ENCODE results near the gene FXYD6. TPM values are rescaled to one million over a fixed set of nuclear protein-coding genes. Genes with fewer than 3 reads are reported as not detected.
"Not testable (repeated sequence)": the region's sequence is repeated elsewhere in the genome, so short reads cannot be mapped to it uniquely, and the experiment has no call there.

Gene FXYD6
- total RNA-seq, 1 donor from 2014 or later: 141 TPM

DNA sequence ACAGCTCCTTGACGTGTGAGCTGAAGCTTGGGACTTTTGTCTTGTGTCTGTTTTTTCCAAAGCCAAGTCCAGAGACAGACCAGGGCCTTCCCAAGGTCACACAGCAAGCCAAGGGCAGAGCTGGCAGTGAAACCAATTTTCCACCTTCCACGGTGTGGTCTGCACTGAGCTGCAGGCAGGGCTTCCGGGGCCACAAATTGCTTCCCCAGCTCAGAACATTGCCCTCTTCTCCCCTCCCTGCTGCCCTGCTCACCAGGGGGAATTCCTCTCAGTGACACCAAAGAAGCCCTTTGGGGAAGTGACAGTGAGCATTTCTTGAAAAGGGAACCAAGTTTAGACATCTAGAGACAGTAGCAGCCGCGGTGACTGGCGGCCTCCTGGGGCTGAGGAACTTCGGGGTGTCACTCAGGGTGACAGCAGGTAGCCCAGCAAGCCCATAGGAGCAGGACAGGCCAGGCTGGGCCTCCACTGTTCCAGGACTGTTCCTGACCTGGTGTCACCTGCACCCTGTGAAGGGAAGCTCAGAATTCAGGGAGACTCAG lies 61.1 kb downstream of the FXYD6 start:
- DNase-seq (ENCODE audit: low spot score): no peak
- intact Hi-C loops (cut with DNase I): loop anchor here (5.0 kb wide), 1 partner anchor 373 kb away; no protein-coding TSS in a partner anchor
- peak; percentile 47 for ATAC-seq

DNA sequence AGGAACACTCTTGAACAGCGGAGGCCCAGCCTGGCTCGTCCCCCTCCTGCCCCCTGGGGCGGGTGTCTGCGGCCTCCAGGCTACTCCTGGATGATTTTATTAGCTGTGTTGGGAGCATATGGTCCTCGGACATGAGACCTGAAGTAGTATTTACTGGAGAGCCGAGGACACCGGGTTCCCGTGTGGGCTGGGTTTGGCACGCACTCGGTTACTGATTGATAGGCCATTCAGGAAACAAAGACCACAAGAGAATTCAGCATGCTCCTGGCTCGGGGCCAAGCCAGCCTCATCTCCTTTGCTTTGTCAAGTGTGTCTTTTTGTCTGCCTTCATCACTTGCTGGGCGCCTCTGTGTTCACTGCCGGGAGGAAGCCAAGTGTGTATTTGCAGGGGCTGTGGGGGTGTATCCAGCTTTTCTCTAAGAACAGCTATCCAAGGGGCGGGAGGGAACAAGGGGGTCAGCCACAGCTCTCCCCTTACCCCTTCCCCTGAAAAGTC lies 61.6 kb downstream of the FXYD6 start:
- DNase-seq (ENCODE audit: low spot score): peak; percentile 76
- intact Hi-C loops (cut with DNase I): loop anchor here (5.0 kb wide), 1 partner anchor 373 kb away; no protein-coding TSS in a partner anchor
- ATAC-seq: no peak

DNA sequence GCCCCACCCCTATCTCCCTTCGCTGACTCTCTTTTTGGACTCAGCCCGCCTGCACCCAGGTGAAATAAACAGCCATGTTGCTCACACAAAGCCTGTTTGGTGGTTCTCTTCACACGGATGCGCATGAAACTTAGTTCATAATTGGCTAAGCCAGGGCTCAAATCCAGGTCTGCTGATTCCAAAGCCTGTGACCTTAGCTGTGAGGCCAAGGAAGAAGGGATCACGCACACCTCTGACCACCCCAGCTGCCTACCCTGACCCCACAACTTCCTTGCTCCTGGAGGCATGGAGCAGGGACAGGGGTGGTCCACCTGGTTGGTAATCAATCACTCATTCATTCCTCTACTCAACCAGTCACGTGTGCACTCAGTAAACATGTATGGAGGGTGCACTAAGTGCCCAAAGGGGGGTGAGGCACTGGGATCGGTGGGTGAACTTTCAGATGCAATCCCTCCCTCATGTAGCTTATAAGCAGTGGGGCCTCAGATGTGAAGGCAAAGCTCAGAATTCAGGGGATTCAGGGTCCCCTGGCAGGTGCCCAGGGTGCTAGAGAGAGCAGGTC lies 62.2 kb downstream of the FXYD6 start:
- no peak for ATAC-seq
- intact Hi-C loops (cut with DNase I): no loop called here
- no peak for DNase-seq (ENCODE audit: low spot score)

DNA sequence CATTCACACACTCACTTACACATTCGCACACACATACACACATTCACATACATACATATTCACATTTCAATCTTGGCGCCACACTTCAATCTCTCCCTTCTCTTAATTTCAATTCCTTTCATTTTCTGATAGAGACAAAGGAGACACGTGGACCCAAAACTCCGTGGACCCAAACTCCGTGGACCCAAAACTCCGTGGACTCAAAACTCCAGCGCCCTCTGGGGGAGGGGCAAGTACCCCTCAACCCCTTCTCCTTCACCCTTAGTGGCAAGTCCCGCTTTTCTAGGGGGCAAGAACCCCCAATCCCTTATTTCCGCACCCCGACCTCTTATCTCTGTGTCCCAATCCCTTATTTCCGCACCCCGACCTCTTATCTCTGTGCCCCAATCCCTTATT lies 66.4 kb downstream of the FXYD6 start:
- intact Hi-C loops (cut with DNase I); DNase-seq (ENCODE audit: low spot score); ATAC-seq: not testable (repeated sequence)

DNA sequence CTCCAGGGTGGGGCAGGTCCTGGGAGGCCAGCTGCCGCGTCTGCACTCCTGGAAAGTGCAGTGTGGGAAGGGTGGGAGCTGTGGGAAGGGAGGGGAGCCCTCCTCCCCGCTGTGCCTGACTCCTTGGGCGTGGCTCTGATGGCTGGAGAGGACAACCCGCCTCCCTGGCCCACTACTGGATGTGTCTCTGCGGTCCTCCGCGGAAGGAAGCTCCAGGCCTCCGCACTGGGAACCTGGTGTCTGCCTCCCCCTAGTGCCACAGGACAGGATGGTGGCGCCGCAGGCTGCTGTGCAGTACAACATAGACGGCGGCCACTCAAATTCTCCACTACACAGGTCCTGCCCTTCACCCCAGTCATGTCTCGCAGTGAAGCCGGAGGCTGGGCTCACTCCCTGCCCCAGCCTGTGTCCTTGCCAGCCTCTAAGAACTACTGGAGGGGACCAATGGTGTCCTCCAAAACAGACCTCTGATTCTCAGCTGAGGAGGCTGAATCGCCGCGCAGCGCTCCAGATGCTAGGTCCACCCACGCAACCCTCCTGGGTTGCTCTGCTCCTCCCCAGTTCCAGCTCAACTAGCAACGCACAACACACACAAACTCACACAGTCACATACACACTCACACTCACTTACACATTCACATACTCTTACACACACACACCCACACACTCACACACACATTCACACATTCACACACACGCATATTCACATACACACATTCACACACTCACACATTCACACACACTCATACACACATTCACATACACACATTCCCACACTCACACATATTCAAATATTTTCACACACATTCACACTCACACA lies 67.0 kb downstream of the FXYD6 start:
- intact Hi-C loops (cut with DNase I): no loop called here
- DNase-seq (ENCODE audit: low spot score) (peak; percentile 79), ATAC-seq (peak; percentile 96)

DNA sequence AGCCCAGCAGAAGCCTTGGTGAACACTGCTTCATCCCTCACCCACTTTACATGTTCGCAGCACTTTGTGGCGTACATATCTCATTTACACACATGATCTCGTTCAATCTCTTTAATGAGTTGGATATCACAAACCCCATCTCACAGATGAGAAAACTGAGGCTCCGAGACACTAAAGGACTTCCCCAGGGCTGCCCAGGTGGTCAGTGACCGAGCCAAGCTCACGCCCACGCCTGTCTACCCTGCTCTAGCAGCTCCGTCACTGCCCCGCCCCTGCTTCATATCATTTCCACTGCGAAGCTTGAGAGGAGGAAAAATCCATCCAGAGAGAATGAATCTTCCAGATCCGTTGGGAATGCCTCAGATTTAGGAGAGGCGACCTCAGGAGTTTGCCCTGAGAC lies 67.7 kb downstream of the FXYD6 start:
- intact Hi-C loops (cut with DNase I): no loop called here
- ATAC-seq: peak; percentile 66
- DNase-seq (ENCODE audit: low spot score): no peak

DNA sequence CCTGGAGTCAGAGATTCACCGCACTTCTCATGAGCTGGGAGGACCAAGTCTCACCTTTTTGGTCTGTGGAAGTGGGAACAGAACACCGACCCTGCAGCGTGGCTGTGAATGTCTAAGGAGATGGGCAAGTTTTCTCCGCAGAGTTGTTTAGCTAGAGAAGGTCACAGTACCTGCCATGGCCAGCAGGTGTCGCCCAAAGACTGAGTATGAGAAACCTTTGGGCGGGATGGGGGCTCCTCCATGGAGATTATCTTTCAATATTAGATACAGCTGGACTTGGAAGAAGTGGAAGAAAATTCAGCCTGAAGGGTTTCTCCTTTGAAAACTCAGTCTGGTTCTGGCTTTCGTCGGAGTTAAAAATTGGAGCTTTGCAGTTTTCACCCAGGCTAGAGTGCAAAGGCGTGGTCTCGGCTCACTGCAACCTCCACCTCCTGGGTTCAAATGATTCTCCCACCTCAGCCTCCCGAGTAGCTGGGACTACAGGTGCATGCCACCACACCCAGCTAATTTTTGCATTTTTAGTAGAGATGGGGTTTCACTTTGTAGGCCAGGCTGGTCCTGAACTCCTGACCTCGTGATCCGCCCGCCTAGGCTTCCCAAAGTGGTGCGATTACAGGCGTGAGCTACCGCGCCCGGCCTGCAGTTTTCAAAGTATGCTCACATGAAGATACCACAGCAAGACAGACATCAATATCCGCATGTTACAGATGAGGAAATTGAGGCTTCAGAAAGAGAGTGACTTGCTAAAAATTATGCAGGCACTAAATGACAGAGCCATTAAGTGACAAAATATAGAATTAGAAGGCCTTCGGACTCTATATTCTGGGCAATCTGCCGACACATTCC lies 68.8 kb downstream of the FXYD6 start:
- intact Hi-C loops (cut with DNase I): no loop called here
- DNase-seq (ENCODE audit: low spot score): peak; percentile 90
- peak; percentile 56 for ATAC-seq

DNA sequence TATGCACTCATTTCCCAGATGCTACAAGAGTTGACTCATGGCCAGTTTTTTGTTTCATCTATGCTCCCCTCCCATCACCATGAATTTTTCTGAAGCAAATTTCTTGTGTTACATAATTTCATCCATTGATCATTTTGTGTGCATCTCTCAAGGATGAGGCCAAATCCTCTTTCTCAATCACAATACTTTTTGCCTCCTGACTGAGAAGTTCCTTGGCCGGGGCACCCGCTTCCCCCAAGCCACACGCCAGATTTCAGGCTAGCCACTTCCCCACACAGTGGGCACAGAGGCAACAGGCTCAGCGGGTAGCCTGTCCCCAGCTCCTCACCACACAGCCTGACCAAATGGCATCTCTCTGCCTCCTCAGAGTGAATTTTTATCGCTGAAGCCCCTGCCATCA lies 69.6 kb downstream of the FXYD6 start:
- ATAC-seq: no peak
- DNase-seq (ENCODE audit: low spot score): no peak
- intact Hi-C loops (cut with DNase I): no loop called here

DNA sequence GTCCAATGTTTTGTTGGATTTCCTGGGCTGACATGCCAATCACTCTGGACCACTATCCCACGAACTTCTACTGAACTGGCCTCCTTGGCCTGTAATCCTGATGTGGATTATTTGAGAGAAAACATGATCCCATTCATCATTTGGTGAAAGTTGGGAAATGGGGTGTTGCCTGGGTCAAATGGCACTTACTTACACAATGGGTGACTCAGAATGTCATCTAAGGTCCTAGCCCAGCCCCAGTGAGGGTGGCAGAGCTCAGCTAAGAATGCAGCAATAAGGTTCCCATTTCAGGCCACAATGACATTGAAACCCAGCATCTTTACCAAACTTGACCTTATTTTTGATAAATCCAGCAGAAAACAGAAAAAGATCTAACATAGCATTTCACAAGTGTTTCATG lies 71.4 kb downstream of the FXYD6 start:
- no peak for DNase-seq (ENCODE audit: low spot score)
- no peak for ATAC-seq
- intact Hi-C loops (cut with DNase I): no loop called here

DNA sequence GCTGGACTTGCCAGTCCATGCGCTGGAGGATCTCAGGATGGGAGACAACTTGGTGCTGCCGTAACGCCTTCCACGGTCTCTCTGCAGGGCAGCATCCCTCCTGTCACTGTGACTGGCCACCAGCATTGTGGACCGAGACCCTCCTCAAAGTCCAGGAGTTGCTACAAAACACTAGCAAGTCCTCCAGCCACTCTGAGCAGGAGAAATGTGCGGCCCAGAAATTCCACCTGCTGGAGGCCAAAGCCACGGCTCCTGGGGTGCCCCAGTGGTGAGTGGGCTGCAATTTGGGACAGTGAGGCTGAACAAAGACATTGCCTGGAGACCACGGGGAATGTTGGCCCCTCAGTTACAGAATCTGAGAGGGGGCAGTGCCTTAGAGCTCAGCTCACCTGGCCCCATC lies 72.6 kb downstream of the FXYD6 start:
- ATAC-seq (no peak), DNase-seq (ENCODE audit: low spot score) (no peak)
- intact Hi-C loops (cut with DNase I): no loop called here

DNA sequence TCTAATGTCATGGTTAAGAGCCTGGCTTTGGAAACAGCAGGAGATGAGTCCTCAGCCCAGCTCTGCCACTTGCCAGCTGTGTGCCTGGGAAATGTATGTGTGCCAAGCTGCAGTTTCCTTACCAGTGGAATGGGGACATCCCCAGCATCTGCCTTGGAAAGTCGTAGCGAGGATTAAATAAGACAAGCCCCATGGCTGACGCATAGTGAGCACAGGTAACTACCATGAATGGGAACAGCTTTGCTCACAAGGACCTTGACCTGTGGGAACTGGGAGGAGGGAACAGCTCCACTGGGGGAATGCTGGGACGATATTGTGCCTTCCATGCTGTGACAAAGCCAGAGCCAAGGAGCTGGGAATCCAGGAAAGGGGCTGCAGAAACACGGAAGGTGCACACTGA lies 76.8 kb downstream of the FXYD6 start:
- intact Hi-C loops (cut with DNase I): no loop called here
- DNase-seq (ENCODE audit: low spot score): no peak

DNA sequence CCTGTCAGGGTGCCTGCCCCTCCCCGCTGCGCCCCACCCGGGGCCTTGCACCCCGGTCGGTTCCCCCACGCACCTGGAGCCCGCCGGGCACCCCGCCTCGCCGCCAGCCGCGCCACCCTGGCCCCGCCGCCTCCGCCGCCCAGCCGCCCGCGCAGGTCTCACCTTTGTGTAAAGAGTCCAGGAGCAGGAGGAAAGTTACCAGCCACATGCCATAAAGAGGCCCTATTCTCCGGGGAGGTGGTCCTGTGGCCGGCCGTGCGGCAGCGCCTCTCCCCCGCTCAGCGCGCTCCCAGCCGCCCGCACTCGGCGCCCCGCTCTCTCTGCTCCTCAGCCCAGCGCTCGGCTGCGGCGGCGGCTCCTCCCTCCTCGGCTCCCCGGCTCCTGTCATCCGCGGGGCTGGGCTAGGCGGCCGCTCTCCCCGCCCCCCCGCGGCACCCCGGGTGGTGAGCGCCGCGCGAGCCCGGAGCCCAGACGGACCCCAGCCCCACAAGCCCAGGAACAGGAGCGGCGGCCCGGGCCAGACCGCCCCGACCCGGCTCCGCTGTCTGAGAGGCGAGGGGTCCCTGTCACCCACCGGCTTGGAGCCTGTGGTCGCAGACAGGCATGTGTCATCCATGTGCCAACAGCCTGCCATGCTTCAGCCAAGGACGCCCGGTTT lies 79.5 kb downstream of the FXYD6 start, which contains the start of gene DSCAML1:
Gene DSCAML1, minus strand, starts transcription at position 345 of the 658 bp plus-strand sequence. Its CDS starts 137 bp downstream, at position 208.
- intact Hi-C loops (cut with DNase I): no loop called here
- ATAC-seq: no peak
- DNase-seq (ENCODE audit: low spot score): no peak

More for the DNA sequence above, 76.8 kb downstream of the FXYD6 start:
- ATAC-seq: no peak

DNA sequence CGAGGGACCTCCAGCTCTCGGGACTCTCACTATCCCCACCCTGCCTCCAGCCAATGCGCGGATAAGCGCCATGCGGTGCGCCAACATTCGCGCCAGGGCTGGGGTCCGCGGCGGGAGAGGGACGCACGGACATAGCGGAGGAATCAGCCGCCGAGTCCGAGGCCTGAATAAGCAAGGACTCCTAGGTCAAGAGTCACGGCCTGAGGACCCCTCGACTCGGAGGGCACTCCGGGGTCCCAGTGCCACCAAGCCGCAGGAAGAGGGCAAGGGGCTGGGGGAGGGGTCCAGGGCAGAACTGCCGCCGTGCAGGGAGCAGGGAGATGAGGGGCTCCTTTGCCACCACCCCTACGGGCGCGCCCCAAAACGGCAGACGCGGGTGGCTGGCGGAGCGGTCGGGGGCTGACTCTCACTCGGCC lies 80.0 kb downstream of the FXYD6 start:
- DNase-seq (ENCODE audit: low spot score): no peak
- intact Hi-C loops (cut with DNase I): no loop called here
- ATAC-seq: no peak

DNA sequence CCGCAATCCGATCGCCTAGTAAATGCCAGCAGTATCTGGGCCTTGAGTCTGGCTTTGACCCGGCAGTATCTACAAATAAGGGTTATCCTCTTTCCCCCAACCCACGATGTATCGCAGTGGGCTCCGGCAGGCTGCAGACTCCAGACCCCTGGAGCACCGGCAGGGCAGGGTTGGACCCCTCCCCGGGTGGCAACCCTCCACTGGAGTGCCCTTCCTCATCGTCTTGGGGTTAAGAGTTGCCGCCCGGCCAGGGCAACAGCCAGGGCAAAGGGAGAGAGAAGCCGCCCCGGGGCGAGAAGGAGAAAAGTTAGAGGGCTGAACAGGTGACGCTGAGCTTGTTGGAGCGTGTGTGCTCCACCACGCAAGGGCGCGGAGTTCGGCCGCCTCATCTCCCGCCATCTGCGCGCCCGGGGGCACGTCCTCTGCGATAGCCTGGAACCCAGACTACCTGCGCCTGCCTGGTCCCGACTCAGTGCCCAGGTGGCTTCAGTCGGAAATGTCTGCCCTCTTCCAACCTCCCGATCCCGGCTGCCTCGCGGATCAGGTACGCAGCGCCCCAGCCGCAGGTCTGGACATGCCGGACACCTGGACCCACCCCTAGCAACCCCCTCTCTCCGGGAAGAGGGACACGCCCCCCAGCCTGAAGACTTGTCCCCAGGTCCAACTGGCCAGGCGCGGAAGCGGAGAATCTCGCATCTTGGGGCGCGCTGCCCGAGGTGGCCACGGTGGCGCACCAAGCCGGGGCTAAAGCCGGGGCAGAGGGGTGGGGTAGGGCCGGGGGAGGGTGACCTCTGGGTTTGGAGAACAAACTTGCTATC lies 80.6 kb downstream of the FXYD6 start:
- DNase-seq (ENCODE audit: low spot score) (no peak), ATAC-seq (no peak)
- intact Hi-C loops (cut with DNase I): no loop called here

DNA sequence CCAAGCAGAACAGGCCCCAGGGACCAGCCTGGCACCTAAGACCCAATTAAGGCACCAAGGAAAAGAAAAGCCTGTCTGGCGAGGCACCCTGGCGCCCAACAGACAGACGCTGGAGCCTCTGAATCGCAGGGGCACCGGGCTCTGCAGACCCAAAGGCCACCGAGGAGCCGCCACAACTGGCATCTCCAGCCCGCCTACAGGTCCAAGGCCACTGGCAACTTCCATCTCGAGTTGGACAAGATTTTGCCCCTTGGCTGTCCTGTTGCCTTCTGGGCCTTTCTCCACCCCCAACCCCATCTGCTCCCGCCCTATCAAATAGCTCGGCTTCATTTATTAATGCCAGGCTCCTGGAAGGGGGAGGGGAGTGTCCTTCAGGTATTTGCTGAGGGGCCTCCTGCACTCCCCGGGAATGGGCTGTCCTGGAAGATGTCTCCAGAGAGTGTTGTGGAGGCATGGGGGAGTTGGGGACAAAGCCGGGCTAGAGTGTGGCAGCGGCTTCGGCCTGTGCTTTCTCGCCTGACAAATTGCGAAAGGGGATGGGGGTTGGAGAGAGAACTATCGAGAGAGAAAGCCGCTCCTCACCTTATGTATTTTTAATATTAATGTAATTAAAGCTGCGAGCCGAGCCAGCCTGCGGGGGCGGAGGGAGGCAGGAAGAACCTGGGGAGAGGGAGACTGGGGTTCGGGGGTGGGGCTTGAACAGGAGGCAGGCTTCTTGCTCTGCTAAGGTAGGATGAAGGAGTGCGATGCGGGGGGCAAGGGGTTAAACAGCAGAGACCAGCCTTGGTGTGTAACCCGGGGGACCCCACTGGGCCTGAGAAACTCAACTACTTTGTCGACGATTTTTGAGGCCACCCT lies 81.5 kb downstream of the FXYD6 start:
- intact Hi-C loops (cut with DNase I): no loop called here
- DNase-seq (ENCODE audit: low spot score) (no peak), ATAC-seq (no peak)

DNA sequence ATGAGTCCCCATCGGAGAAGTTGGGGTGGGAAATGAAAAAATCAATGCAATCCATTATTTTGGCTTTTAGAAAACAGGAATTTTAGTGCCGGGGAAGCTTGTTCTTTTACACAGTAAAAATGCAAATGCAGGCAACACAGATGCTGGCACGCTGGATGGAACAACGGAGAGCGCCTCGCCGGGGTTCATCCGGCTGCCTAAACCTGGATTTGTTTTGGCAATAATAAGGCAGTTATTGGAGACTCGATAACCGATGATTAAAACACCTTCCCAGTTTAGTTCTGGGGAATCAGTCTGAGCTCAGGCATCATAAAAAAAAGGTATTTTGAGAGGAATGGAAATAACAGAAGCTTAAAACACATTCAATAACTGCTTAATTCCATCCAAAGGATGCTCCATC lies 82.3 kb downstream of the FXYD6 start:
- DNase-seq (ENCODE audit: low spot score) (no peak), ATAC-seq (no peak)
- intact Hi-C loops (cut with DNase I): no loop called here

DNA sequence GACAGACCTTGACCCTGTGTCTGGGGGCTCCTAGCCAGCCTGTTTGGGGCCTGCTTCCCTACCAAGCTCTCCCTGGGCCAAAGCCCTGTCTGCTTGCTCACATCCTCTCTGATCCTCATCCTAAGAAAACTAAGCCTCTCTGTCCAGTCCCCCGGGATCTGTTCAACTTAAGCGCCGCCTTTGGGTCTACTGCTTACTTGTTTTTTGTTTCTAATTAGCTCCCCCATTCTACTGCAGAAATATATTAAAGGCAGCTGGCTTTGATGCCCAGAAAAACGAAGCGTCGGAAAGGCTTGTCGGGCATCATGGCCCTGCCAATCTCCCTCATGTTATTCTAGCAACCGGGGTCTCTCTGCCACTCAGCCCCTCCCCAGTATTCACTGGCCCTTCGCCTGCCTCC lies 82.9 kb downstream of the FXYD6 start:
- intact Hi-C loops (cut with DNase I): no loop called here
- DNase-seq (ENCODE audit: low spot score) (no peak), ATAC-seq (no peak)

All from sciatic nerve (tissue), 2 donors.